Adrenal gland (tissue), 5 donors: Measurements from ENCODE around the gene MARCHF10.

ENCODE experiments used
- POLR2A ChIP-seq, 2 donors: fragments of 450-650 bp; IDR thresholded peaks; one replicate each; pipeline ENCODE4 v1.6.1; 2017; ENCODE audit warnings: antibody characterized with exemption in 2 of 2, mild to moderate bottlenecking in 2 of 2, moderate library complexity in 1 of 2
- TF ChIP-seq, protein P1 (sequence below), 6 experiments: fragments of 450-650 bp in 4 of 6; fragments of 200-600 bp in 2 of 6; sonication (generic) in 1 of 6; IDR thresholded peaks; 1 replicate in 5 of 6; 2 replicates in 1 of 6; pipeline versions ENCODE4 v1.5.1 to v1.8.0; 2016 to 2021; ENCODE audit warnings: antibody characterized with exemption in 6 of 6, mild to moderate bottlenecking in 2 of 6, moderate library complexity in 1 of 6
- donor health status: DM: no; HTN: no; CAD: no.

DNA sequence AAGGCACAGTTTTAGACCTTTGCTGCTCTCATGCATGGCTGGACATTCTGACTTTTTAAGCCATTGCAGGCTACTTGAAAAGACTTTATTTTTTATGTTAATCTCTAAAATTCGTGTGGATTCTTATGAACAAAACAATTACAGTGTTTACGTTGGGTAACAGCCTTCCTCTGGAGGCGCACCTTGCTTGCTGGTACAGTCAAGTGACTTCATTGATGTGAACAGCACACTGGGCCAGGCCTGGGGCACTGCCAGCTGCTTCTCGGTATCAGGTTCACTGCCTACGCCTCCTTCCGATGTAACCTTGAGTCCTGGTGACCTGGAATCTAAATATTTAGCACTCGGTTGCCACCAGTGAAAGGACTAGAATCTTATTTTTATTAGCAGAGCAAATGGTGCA is 27.8 kb downstream of the MARCHF10 start:
- TF ChIP-seq, protein P1, sequence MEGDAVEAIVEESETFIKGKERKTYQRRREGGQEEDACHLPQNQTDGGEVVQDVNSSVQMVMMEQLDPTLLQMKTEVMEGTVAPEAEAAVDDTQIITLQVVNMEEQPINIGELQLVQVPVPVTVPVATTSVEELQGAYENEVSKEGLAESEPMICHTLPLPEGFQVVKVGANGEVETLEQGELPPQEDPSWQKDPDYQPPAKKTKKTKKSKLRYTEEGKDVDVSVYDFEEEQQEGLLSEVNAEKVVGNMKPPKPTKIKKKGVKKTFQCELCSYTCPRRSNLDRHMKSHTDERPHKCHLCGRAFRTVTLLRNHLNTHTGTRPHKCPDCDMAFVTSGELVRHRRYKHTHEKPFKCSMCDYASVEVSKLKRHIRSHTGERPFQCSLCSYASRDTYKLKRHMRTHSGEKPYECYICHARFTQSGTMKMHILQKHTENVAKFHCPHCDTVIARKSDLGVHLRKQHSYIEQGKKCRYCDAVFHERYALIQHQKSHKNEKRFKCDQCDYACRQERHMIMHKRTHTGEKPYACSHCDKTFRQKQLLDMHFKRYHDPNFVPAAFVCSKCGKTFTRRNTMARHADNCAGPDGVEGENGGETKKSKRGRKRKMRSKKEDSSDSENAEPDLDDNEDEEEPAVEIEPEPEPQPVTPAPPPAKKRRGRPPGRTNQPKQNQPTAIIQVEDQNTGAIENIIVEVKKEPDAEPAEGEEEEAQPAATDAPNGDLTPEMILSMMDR (IDR thresholded peaks at IDR 0.05), result no peak
- TF ChIP-seq POLR2A (IDR thresholded peaks at IDR 0.05), result no peak
